PFSK-1 (cell line): Measurements from ENCODE around the gene DGKH.

Source experiments
- POLR2AphosphoS5 ChIP-seq: IDR thresholded peaks from 2 replicates; pipeline ENCODE4 v1.6.1; 2012; ENCODE audit warnings: low read depth, mild to moderate bottlenecking, control low read depth, low read length, moderate library complexity
- SIN3A ChIP-seq: IDR thresholded peaks from 2 replicates; pipeline ENCODE4 v1.6.1; 2012; ENCODE audit warnings: mild to moderate bottlenecking, low read length, moderate library complexity, borderline replicate concordance; ENCODE audit not compliant: insufficient read depth
- TAF1 ChIP-seq: IDR thresholded peaks from 2 replicates; pipeline ENCODE4 v1.6.1; 2012; ENCODE audit warnings: low read length, control low read depth, borderline replicate concordance; ENCODE audit not compliant: insufficient read depth

DNA sequence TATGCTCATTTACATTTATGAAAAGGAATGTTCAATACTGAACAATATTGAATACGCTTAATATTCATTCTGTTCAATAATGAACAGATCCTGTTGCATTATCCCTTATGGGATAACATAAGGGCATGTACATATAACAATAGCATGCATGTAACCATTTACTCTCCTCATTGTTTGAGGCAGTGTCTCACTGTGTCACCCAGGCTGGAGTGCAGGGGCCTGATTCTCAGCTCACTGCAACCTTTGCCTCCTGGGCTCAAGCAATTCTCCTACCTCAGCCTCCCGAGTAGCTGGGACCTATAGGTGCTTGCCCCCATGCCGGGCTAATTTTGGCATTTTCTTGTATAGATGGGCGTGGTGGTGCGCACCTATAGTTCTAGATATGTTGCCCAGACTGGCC, 4.8 kb upstream of the DGKH start:
- TF ChIP-seq SIN3A (no peak), TAF1 (no peak), POLR2AphosphoS5 (no peak)
